ENCODE measurements around the gene SSTR4.

GRCh38 chr20:23003077-23003635 is 32.0 kb upstream of the SSTR4 start:
- TF ChIP-seq CTCF (IDR thresholded peaks at IDR 0.05) (no peak), ZBTB43 (CRISPR knock-in tag; IDR thresholded peaks at IDR 0.05) (no peak), TP53 (CRISPR knock-in tag; IDR thresholded peaks at IDR 0.05) (no peak), TEAD4 (CRISPR knock-in tag; IDR thresholded peaks at IDR 0.05) (no peak), E2F5 (CRISPR knock-in tag; IDR thresholded peaks at IDR 0.05) (no peak), ESRRA (CRISPR knock-in tag; IDR thresholded peaks at IDR 0.05; ENCODE audit: borderline replicate concordance) (no peak)

Data from WTC11 (cell line).